ENCODE measurements around the gene NCOA3. TPM values are rescaled to one million over a fixed set of nuclear protein-coding genes. Genes with fewer than 3 reads are reported as not detected.
"Not testable (repeated sequence)": the region's sequence is repeated elsewhere in the genome, so short reads cannot be mapped to it uniquely, and the experiment has no call there.

NCOA3 gene
- total RNA-seq, 6 donors from 2014 or later, result 27.9 to 54.7 (median 38.9) TPM

- DNase-seq (no peak), ATAC-seq (ENCODE audit: low FRiP score in 2 of 2) (no peak)
- WGBS, 2 donors, result 93% methylated on average over 9 of the region's 9 CpGs
- Histone ChIP-seq H3K27me3 (no peaks in the 10 kb centered on the region), H3K9me3 (no peaks in the 10 kb centered on the region), H3K36me3 (no peaks in the 10 kb centered on the region), H3K4me3 (no peak overlapping the region), H3K4me1 (peaks cover 0 to 26% (median 17%) of the 10 kb centered on the region in 4 donors), H3K27ac (no peak overlapping the region)
- TF ChIP-seq, protein P1, sequence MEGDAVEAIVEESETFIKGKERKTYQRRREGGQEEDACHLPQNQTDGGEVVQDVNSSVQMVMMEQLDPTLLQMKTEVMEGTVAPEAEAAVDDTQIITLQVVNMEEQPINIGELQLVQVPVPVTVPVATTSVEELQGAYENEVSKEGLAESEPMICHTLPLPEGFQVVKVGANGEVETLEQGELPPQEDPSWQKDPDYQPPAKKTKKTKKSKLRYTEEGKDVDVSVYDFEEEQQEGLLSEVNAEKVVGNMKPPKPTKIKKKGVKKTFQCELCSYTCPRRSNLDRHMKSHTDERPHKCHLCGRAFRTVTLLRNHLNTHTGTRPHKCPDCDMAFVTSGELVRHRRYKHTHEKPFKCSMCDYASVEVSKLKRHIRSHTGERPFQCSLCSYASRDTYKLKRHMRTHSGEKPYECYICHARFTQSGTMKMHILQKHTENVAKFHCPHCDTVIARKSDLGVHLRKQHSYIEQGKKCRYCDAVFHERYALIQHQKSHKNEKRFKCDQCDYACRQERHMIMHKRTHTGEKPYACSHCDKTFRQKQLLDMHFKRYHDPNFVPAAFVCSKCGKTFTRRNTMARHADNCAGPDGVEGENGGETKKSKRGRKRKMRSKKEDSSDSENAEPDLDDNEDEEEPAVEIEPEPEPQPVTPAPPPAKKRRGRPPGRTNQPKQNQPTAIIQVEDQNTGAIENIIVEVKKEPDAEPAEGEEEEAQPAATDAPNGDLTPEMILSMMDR (IDR thresholded peaks at IDR 0.05), result no peak
- TF ChIP-seq EP300 (IDR thresholded peaks at IDR 0.05) (no peak), POLR2A (IDR thresholded peaks at IDR 0.05) (no peak), POLR2AphosphoS5 (IDR thresholded peaks at IDR 0.05) (no peak)
Observed at GRCh38 chr20:47459344-47460073, 42.2 kb upstream of the NCOA3 start.

DNA sequence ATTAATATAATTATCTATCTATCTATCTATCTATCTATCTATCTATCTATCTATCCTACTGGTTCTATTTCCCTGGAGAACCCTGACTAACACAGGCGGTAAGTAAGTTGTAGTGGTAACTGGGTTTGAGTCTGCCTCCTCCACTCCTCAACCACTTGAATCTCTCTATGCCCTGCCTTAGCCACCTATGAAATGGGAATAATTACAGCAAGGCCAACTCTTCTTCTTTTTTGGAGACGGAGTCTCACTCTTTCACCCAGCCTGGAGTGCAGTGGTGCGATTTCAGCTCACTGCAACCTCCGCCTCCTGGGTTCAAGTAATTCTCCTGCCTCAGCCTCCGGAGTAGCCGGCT, 41.0 kb upstream of the NCOA3 start:
- H3K36me3 ChIP-seq; H3K4me3 ChIP-seq; DNase-seq; ATAC-seq (ENCODE audit: low FRiP score in 2 of 2); H3K27ac ChIP-seq; H3K27me3 ChIP-seq; H3K9me3 ChIP-seq: not testable (repeated sequence)
- H3K4me1 ChIP-seq, result peaks cover 10 to 25% (median 17%) of the 10 kb centered on the region in 4 donors
- WGBS, 2 donors, result 96 to 97% methylated on average over 6 of the region's 6 CpGs

DNA sequence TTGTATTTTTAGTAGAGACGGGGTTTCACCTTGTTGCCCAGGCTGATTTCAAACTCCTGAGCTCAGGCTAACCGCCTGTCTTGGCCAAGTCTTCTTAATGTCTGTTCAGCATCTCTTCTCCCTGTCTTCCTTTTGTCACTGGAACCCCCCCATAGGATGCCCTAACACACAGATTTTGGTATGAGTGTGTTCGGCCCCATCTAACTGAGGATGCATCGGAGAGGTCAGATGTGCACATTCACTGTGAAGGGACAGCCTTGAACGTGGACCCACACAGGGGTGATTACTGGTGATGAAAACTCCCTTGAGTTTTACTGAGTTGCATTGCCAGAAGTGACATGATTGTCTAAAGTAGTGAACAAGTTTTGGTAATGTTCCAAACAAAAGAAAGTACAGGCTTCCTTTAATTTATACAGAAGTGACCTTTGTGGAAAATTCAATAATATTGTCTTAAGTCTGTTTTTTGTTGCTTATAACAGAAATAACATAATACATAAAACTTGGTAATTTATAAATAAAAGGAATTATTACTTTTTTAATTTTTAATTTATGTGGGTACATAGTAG, 40.5 kb upstream of the NCOA3 start:
- DNase-seq (no peak), ATAC-seq (ENCODE audit: low FRiP score in 2 of 2) (no peak)
- Histone ChIP-seq H3K36me3 (no peaks in the 10 kb centered on the region), H3K4me3 (no peak overlapping the region), H3K9me3 (no peaks in the 10 kb centered on the region), H3K27me3 (no peaks in the 10 kb centered on the region), H3K27ac (no peak overlapping the region), H3K4me1 (peaks cover 10 to 22% (median 15%) of the 10 kb centered on the region in 4 donors)
- 84 to 88% methylated on average over 5 of the region's 5 CpGs for WGBS, 2 donors
- no peak for TF ChIP-seq POLR2A (IDR thresholded peaks at IDR 0.05)
- no peak for TF ChIP-seq EP300 (IDR thresholded peaks at IDR 0.05)
- TF ChIP-seq, protein P1 (IDR thresholded peaks at IDR 0.05), result no peak
- TF ChIP-seq POLR2AphosphoS5 (IDR thresholded peaks at IDR 0.05), result no peak

DNA sequence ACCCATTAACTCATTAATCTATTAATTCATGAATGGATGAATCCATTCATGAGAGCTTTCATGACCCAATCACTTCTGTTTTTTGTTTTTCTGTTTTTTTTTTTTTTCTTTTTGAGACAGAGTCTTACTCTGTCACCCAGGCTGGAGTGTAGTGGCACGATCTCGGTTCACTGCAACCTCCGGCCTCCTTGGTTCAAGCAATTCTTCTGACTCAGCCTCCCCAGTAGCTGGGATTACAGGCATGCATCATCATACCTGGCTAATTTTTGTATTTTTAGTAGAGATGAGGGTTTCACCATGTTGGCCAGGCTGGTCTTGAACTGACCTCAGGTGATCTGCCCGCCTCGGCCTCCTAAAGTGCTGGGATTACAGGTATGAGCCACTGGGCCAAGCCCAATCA, 39.8 kb upstream of the NCOA3 start:
- H3K4me1 ChIP-seq, result peaks cover 10 to 22% (median 15%) of the 10 kb centered on the region in 4 donors
- WGBS, 2 donors, result 95 to 99% methylated on average over 4 to 5 of the region's 5 CpGs
- ATAC-seq (ENCODE audit: low FRiP score in 2 of 2), result not testable (repeated sequence)

DNA sequence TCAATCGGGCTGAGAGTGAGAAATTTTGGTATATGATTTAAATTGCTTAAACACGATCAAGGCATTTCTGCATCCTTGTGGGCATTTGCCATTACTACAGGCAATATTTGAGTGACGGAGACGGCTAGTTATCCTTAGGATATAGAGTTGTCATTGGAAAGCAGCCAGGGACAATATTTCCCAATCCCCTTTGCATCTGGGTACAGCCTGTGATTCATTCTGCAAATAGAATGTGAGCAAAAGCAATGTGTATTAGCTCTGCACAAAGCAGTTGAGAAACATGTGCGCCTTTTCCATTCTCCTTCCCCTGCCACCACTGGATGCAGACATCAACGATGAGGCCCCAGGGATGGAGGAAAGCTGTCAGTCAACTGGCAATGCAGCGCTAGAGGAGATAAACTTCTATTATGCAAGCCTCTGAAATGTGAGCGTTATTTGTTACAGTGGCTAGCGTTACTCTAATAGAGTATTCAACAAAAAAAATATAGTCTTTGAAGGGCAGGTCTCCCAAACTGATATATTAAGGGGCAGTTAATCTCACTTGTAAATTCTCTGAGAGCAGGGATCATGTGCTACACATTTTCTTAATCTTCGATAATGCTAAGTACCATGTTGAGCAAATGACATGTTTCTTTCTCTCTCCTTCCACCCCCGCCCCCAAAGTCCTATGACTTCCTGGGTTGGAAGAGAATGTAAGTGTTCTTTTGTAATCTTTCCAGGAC, 37.1 kb upstream of the NCOA3 start:
- peaks cover 10 to 27% (median 16%) of the 10 kb centered on the region in 4 donors for H3K4me1 ChIP-seq
- DNase-seq (peak in 1 of 2 donors; percentile 85), ATAC-seq (ENCODE audit: low FRiP score in 2 of 2) (peak; percentile 92 to 93)
- H3K9me3 ChIP-seq, result no peaks in the 10 kb centered on the region
- no peaks in the 10 kb centered on the region for H3K27me3 ChIP-seq
- H3K36me3 ChIP-seq, result no peaks in the 10 kb centered on the region
- 50 to 54% methylated on average over 11 of the region's 11 CpGs for WGBS, 2 donors
- peak in 2 of 4 donors; percentile 76 to 95 for TF ChIP-seq EP300 (IDR thresholded peaks at IDR 0.05)
- peak; percentile 71 to 90 for TF ChIP-seq POLR2AphosphoS5 (IDR thresholded peaks at IDR 0.05)
- TF ChIP-seq, protein P1 (IDR thresholded peaks at IDR 0.05), result peak; percentile 34 to 72 (median 57)
- TF ChIP-seq POLR2A (IDR thresholded peaks at IDR 0.05), result peak in 1 of 4 donors; percentile 6
- no peak overlapping the region for H3K4me3 ChIP-seq
- peak overlapping the region; percentile 30 to 73 (median 66) for H3K27ac ChIP-seq

More for the DNA sequence above, 39.8 kb upstream of the NCOA3 start:
- H3K27ac ChIP-seq, DNase-seq, H3K27me3 ChIP-seq, H3K4me3 ChIP-seq, H3K36me3 ChIP-seq, H3K9me3 ChIP-seq: not testable (repeated sequence)
